HEK293T (cell line): ENCODE measurements around the gene ZNF740.

Source experiments
- ARNT ChIP-seq: fragments of 450-650 bp; IDR thresholded peaks from 2 replicates; pipeline ENCODE4 v1.6.1; 2017; ENCODE audit warnings: mild to moderate bottlenecking
- BHLHE40 ChIP-seq: fragments of 450-650 bp; IDR thresholded peaks from 2 replicates; pipeline ENCODE4 v1.6.1; 2016; ENCODE audit warnings: mild to moderate bottlenecking, moderate library complexity, borderline replicate concordance
- FOXM1 ChIP-seq: fragments of 450-650 bp; IDR thresholded peaks from 2 replicates; pipeline ENCODE4 v1.6.1; 2017; ENCODE audit warnings: mild to moderate bottlenecking, borderline replicate concordance
- NFRKB ChIP-seq: fragments of 450-650 bp; IDR thresholded peaks from 2 replicates; pipeline ENCODE4 v1.6.1; 2016; ENCODE audit warnings: mild to moderate bottlenecking, moderate library complexity
- PKNOX1 ChIP-seq: fragments of 450-650 bp; IDR thresholded peaks from 2 replicates; pipeline ENCODE4 v1.6.1; 2016
- SP1 ChIP-seq: fragments of 450-650 bp; IDR thresholded peaks from 2 replicates; pipeline ENCODE4 v1.6.1; 2017
- ZNF384 ChIP-seq: fragments of 450-650 bp; IDR thresholded peaks from 2 replicates; pipeline ENCODE4 v1.6.1; 2016

DNA sequence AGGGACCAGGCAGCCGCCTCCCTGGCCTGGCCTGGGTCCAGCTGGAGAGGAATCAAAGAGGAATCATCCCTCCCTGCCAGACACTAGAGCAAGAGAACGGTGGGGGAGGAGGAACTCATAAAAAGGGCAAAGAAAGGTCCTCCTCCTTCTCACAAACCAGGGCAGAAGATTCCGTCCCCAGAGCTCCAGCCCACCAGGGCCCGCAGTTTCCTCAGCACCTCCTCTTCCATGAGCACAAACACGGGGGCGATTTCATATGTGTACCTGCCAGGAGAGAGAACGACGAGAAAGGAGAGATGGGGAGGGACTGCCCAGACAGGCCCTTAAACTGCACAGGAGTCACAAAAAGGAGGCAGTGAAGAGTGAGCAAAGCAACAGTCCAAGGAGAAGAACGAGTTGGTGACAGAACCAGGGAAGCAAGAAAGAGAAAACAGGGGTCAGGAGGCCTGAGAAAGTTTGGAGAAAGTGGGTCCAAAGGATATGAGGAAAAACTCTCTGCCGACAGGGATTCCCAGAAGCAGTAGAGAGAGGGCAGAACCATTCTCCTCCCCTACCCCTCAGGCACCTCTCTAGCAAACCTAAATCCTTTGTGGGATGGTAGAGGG lies 8.7 kb upstream of the ZNF740 start:
- TF ChIP-seq BHLHE40 (no peak), FOXM1 (no peak), ARNT (no peak), PKNOX1 (no peak), SP1 (no peak), NFRKB (no peak), ZNF384 (no peak)
